Vagina (tissue), 2 donors: ENCODE measurements around the gene EXD2.

Experiments
- CTCF ChIP-seq, 3 experiments: fragments of 450-650 bp in 2 of 3; fragments of 200-600 bp in 1 of 3; sonication (generic) in 1 of 3; IDR thresholded peaks; one replicate each; pipeline ENCODE4 v1.5.1; 2017 to 2019; ENCODE audit warnings: antibody characterized with exemption in 3 of 3, mild to moderate bottlenecking in 2 of 3, moderate library complexity in 2 of 3
- POLR2AphosphoS5 ChIP-seq, 2 donors: sonication (generic); formaldehyde crosslinking; IDR thresholded peaks; one replicate each; pipeline ENCODE4 v1.9.0; 2017; ENCODE audit warnings: antibody characterized with exemption in 2 of 2, mild to moderate bottlenecking in 2 of 2, low read depth in 1 of 2; ENCODE audit not compliant: insufficient read depth in 1 of 2

DNA sequence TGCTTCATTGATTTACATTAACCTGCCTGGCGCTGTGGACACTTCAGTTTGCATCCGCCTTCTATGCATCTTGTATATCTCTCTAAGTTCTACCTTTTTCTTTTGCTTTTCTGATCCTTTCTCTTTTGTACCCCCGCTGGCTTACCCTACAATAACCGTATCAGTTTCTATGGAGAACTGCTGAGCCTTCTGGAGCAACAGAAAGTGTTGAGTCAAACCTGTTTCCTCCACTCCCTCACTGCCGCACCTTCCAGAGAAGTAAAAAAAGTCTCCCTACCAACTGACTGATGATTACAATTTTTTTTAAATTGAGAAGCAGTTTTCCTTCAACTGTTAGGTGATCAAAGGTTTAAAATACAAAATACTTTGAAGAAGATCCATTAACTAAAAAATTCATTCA lies 17.4 kb downstream of the EXD2 start:
- no peak for TF ChIP-seq POLR2AphosphoS5 (IDR thresholded peaks at IDR 0.05; ENCODE audit: insufficient read depth in 1 of 2, low read depth in 1 of 2)
- TF ChIP-seq CTCF (IDR thresholded peaks at IDR 0.05) = no peak
